ENCODE results near the gene DNMT3A.

GRCh38 chr2:25381502-25381901 lies 39.8 kb upstream of the DNMT3A start:
- TF ChIP-seq CTCF (IDR thresholded peaks at IDR 0.05 in 8 of 11, conservative IDR thresholded peaks at IDR 0.05 in 3 of 11) (no peak), POLR2A (IDR thresholded peaks at IDR 0.05) (no peak)
